SHP77 treated with DMSO at 0.1 percent for 48 hours (cell line): ENCODE results near the gene TMEM44.
"Not testable (repeated sequence)": the region's sequence is repeated elsewhere in the genome, so short reads cannot be mapped to it uniquely, and the experiment has no call there.

Source experiments
- DNase-seq: peaks from one replicate; lab custom pipeline; 2025; lab: John Stamatoyannopoulos, UW

Gene TMEM44

DNA sequence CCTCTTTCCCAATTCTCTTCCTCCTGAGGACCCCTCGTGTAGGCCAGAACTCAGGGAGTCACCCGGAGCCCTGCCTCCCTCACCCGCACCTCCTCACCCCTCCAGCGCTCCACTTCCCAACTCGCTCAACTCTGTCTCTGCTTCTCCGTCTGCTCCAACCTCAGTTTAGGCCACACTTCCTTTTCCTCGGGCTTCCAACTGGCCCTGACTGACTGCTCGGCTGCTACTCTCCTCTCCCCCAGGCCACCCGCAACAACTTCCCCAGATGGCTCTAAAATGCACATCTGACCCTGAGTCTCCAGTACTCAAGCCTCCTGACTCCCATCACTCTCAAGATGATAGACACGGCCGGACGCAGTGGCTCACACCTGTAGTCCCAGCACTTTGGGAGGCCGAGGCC, 23.6 kb downstream of the TMEM44 start:
- no peak for DNase-seq

GRCh38 chr3:194608981-194609380, 24.2 kb downstream of the TMEM44 start:
- no peak for DNase-seq

GRCh38 chr3:194607592-194608389, 25.4 kb downstream of the TMEM44 start:
- no peak for DNase-seq

DNA sequence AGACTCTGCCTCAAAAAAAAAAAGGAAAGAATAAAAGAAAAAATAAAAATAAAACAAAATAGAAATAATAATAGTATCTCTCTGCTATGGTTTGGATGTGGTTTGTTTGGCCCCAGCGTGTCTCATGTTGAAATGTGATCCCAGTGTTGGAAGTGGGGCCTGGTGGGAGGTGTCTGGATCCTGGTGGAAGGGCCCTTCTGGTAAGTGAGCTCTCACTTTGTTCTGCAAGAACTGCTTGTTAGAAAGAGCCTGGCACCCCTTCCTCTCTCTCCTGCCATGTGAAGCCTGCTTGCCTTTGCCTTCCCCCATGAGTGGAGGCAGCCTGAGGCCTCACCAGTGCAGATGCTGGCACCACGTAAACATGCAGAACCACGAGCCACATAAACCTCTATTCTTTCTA, 26.3 kb downstream of the TMEM44 start:
- no peak for DNase-seq

GRCh38 chr3:194606163-194606562, 27.1 kb downstream of the TMEM44 start:
- DNase-seq = no peak

- DNase-seq = not testable (repeated sequence)
Measured at GRCh38 chr3:194605314-194605713, 27.9 kb downstream of the TMEM44 start.

- DNase-seq = no peak
Measured at GRCh38 chr3:194604837-194605236, 28.4 kb downstream of the TMEM44 start.

DNA sequence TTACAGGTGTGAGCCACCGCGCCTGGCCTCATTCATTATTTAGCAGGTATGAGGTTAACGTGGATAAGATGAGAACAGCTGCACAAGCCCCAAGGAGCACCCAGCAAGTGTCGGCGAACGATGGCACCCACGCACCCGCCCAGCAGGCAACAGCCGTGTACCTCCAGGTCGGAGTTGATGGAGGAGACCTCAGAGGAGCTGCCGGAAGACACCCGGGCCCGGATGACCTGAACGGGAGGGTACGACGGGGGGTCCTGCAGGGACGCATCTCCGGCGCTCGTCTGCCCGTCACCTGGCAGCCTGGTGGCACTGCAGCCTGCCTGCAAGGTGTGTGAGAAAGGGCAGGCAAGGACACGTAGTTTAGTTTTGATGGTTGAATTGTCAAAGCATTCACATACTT, 29.1 kb downstream of the TMEM44 start:
- no peak for DNase-seq

GRCh38 chr3:194602669-194603171, 30.5 kb downstream of the TMEM44 start:
- DNase-seq = no peak

DNA sequence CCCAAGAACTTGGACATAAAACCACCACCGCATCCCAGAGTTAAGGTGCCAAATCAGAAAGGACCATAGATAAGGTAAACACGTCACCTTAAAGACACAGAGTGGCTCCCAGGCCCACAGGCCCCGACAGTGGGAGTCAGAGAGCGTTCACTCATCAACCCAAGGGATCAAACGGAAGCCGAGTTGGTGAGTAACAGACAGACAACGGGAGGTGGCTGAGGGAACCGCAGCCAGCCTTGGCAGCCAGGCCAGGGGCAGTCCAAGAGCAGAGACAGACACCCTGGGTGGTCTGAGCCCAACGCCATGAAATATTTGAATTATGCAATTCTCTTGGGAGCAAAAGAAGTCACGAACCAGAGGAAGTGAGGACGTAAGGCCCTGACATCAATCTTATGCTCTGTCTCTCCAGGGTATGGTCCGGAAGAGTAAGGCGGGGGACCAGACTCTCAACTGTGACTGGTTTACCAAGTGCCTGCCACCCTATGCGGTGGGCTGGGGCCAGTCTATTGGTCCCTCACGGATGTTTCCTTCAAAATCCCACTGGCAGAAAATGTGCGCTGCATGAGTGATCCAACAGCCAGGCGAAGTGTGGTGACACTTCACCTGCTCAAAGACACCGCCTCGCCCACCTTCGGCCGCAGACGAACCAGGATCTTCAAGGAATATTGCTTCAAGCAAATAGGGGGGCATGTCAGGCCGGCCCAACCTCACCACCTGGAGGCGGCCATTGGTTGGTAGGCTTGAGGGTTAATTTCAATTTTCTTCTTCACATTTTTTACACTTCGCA, 34.3 kb downstream of the TMEM44 start:
- DNase-seq = no peak

- DNase-seq = no peak
Measured at GRCh38 chr3:194596906-194597305, 36.3 kb downstream of the TMEM44 start.

DNA sequence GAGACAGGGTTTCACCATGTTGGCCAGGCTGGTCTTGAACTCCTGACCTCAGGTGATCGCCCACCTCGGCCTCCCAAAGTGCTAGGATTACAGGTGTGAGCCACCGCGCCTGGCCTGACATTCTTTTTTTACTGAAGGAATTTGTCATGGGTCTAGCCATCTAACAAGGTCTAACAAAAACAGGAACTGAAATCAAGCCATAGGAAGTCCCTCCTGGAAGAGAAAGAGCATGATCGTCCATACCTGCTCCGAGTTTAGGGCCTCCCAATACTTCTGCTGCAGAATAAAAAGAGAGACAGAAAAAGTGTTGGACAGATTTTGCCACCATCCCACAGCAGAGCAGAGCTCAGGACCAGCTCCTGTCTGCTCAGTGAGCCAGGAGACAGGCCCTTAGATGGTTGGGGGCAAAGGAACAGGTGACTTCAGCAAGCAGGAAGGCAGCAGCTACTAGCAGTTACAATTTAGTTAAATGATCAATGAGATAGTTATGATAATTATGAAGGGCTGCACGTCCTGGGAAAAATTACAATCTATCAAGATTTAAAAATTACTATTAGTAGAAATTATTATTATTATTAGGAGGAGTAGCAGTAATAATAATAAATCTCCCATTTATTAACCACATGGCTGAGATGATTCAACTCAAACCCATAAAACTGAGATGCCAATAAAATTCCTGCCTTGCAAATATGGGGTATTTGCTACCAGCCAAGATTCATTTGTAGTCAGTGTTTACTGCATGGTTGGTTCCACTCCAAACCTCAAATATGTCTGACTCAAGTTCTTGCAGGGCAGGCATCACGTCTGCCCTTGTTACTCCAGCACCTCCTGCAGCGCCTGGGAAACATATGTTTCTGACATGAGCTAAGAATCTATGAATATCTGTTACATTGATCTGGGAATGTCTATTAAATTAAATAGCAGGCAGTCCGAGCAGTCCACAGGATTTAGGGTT, 40.1 kb downstream of the TMEM44 start:
- no peak for DNase-seq

GRCh38 chr3:194588741-194589140, 44.5 kb downstream of the TMEM44 start:
- no peak for DNase-seq

GRCh38 chr3:194588236-194588635, 45.0 kb downstream of the TMEM44 start:
- DNase-seq = no peak

DNA sequence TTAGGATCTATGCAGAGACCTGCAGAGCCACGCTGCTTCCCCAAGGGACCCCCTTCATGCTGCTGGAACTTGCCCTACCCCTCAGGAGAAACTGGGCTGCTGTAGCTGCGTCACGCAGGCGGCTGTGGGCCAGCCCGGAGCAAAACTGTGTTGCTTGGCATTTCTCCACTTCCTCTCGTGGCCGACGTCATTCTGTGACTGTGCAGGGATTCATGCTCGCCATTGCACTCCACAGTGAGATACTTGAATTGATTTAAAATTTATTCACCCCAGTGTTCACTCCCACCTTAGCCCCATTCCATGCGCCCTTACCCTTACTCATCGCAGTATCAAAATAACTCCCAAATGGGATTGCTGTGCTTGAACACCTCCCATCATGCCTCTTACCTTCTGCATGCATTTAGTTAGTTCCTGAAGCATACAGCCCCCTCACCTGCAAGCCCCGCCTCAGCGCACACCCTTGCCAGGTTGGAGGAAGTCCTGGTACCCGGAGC, 45.7 kb downstream of the TMEM44 start:
- DNase-seq = no peak

DNA sequence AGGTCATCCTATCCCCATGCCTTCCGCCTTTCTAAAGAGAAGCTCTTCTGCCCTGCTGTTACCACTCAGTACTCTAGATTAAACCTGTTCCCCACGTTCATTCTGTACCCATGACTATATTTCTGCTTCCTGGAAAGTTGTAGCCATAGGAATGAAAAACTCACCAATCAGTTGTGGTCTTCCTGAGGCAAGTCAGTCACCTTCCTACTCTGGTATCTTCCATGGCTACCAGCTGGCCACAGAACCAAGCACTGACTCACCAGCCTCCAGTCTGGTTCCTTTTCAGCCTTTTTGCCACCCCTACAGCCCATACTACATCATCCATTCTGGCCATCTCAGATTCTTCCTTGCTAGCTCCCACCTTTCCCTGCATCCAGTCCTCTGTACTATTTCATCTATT, 46.4 kb downstream of the TMEM44 start:
- no peak for DNase-seq

GRCh38 chr3:194585880-194586281, 47.3 kb downstream of the TMEM44 start:
- no peak for DNase-seq

GRCh38 chr3:194584866-194585265, 48.4 kb downstream of the TMEM44 start:
- DNase-seq = no peak

GRCh38 chr3:194584320-194584776, 48.9 kb downstream of the TMEM44 start:
- no peak for DNase-seq

DNA sequence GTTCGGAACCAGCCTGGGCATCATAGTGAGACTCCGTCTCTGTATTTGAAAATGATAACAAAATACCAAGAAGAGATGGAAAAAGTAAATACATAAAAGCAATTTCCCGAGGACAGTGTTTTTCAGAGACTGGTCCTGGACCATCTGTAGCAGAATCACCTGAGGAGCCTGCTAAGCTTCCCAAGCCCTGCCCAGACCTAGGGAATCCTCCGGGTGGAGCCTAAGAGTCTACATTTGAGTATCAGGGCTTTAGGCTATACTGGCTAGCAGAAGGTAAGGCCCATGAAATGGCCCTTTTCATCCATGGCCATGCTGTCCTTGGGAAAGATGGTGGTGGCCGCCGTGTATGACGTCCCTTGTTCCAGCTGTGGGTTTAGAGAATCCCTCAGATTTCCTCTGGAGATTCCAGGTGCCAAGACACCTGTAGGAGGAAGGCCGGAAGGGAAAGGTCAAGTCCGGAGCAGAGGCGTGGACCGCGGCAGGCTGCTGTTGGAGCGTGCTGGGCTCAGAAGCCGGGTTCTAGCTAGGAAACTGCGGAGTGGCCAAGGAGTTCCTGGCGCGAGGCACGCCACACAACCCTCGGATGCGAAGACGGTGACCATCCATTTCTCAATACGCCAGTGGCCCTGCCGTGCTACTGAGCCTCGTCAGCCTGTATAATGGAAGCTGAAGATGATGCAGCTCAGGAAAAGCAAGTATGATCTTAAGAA, 50.9 kb downstream of the TMEM44 start:
- DNase-seq = no peak

DNA sequence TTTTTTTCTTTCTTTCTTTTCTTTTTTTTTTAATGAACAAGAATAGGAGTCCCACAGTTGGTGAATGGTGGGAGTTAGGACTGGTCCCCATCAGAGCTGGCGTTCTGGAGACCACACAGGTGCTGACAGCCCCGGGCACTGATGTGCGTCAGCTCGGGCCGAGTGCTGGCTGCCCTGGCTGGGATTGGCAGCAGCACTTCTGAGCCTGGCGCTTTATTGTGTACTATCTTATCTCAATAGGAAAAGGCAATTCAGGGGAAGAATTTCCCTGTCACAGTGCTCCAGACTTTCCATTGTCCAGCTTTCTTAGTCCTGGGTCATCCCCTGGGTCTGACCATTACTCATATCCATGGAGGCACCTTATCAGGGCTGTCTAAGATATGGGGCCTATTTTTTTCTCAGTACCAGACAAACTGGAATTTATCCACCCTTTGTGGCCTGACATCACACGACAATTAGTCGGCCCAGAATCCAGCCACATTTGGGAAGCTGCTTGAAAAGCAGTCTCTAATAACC, 54.1 kb downstream of the TMEM44 start:
- DNase-seq = no peak
